GM19463 (cell line): ENCODE results near the gene KIR3DL2.
"Not testable (repeated sequence)": the region's sequence is repeated elsewhere in the genome, so short reads cannot be mapped to it uniquely, and the experiment has no call there.

Experiments used
- ATAC-seq: cut with Tn5 transposase; IDR thresholded peaks from one replicate; pipeline ENCODE4 v1.9.1; 2021; ENCODE audit warnings: mild to moderate bottlenecking, moderate library complexity; ENCODE audit not compliant: unreplicated experiment

The KIR3DL2 gene

DNA sequence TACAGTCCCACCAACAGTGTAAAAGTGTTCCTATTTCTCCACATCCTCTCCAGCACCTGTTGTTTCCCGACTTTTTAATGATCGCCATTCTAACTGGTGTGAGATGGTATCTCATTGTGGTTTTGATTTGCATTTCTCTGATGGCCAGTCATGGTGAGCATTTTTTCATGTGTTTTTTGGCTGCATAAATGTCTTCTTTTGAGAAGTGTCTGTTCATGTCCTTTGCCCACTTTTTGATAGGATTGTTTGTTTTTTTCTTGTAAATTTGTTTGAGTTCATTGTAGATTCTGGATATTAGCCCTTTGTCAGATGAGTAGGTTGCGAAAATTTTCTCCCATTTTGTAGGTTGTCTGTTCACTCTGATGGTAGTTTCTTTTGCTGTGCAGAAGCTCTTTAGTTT, 13.2 kb downstream of the KIR3DL2 start:
- ATAC-seq: not testable (repeated sequence)

DNA sequence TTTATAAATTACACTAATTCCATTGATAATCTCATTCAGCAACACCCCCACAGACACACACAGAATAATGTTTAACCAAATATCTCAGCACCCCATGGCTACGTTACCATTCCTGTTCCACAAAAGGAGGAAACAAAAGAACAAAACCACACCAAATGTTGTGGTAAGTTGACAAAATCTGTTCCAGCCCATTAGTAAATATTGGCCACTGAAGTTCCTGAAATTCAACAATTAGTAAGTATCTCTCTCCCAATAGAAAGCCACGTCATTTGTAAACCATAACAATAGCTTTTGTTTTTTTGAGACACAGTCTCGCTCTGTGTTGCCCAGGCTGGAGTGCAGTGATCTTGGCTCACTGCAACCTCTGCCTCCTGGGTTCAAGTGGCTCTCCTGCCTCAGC, 21.5 kb downstream of the KIR3DL2 start:
- ATAC-seq: no peak

DNA sequence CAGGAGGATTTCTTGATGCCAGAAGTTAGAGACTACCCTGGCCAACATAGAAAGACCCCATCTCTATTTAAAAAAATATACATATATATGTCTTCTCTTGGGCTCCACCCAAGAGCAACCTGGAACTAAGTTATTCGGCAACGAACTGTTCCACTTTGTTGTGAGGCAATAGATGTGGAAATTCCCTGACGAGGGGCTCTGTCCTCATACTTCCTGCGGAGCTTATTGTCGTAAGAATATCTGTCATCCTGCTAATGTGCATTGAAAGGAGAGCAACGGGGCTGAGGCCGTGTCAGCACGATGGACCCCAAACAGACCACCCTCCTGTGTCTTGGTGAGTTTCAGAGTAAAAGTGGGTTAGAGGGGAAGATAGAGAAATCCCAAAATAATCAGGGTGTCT, 23.7 kb downstream of the KIR3DL2 start, which contains the start of gene FCAR:
FCAR (plus strand) TSS at position 246 of the 400 bp plus-strand sequence; CDS start at position 301, 55 bp downstream.
- no peak for ATAC-seq

DNA sequence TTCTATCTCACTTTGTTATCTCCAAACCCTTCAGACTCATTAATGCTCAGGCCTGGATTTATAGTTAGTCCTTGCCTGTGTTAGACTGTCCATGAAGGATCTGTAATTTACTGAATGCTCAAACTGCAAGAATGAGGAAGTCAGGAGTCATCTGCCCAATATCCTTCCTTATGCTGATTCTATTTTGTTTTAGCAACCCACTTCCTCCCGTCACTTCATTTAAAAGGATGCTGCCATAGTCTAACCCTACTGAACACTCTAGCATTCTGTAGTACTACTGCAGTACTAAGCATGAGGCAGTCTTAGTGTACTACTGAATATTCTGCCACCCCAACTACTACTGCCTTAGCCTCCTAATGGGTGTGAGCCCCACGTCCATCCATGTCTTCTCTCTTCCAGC, 25.3 kb downstream of the KIR3DL2 start:
- ATAC-seq: no peak

DNA sequence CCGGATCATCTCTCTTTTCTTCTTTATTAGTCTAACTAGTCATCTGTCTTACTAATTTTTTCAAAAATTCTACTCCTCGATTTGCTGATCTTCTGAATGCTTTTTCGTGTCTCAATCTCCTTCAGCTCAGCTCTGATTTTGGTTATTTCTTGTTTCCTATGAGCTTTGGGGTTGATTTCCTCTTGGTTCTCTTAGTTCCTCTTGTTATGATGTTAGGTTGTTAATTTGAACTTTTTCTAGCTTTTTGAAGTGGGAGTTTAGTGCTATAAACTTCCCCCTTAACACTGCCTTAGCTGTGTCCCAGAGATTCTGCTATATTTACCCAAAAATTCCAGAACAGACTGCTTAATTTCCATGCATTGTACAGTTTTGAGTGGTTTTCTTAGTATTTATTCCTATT, 27.2 kb downstream of the KIR3DL2 start:
- no peak for ATAC-seq

DNA sequence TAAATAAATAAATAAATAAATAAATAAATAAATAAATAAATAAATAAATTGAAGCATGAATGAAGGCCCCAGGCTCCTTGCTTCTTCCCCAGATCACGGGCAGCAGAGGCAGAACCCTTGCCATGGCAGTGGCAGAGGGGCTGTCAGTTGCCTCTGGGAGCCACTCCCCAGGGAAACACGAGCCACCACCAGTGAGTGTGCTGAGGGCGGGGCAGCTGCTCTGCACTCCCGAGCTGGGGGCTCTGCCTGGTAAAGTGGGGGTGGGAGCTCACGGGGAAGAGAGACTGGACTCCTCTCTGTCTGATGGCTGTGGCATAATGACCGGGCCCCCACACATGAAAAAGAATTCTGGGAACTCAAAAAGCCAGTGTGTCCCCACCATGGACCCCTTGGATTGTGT, 31.6 kb downstream of the KIR3DL2 start:
- no peak for ATAC-seq

DNA sequence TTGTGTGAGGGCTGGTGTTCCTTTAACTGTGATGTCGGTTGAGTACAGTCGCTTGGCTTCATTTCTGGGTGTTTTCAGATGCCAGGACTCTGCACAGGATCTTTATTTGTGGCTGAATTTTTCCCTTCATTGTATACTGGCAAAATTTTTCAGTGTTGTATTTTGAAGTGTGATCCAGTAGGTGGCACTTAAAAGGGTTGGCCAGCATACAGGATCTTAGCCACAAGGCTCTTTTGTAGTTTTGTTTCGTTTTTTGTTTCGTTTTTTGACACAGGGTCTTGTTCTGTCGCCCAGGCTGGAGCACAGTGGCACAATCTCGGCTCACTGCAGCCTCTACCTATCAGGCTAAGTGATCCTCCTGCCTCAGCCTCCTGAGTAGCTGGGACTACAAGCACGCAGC, 32.5 kb downstream of the KIR3DL2 start:
- peak; percentile 58 for ATAC-seq

DNA sequence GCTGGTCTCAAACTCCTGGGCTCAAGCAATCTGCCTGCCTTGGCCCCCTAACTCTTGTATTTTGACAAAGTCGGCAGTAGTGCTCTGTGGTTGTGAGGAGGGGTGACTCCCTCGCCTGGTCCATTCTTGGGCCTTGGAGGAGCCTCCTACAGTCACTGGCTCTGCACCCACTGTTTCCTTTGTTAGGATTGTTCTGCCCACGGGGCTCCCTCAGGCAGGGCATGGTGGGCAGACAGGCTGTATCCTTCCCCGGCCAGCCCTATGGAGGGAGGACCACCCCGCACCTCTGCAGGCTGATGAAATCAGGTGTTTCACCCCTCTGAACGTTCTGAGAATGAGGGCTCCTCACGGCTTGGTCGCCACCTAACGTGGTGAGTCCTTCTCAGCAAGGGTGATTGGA, 33.0 kb downstream of the KIR3DL2 start:
- ATAC-seq: no peak

DNA sequence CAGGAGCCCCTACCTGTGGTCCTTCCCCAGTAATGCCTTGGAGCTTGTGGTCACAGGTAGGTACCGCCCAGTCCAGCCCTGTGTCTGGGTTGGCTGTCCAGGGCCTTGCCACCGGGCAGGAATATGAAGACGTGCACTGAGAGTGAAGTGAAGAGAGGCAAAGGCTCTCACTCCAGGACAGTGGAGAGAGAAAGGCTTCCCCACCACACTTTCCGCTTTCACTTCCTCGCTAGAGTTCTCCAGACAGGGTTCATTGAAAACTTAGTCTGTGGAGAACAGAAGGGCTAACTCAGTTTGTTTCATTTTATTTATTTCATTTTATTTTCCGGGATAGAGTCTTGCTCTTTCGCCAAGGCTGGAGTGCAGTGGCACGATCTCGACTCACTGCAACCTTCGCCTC, 38.0 kb downstream of the KIR3DL2 start:
- no peak for ATAC-seq

- no peak for ATAC-seq
Measured at GRCh38 chr19:54889566-54889965, 39.3 kb downstream of the KIR3DL2 start.

- no peak for ATAC-seq
Measured at GRCh38 chr19:54893406-54893805, 43.2 kb downstream of the KIR3DL2 start.

- not testable (repeated sequence) for ATAC-seq
Measured at GRCh38 chr19:54894106-54894505, 43.9 kb downstream of the KIR3DL2 start.

GRCh38 chr19:54896036-54896435, 45.8 kb downstream of the KIR3DL2 start:
- ATAC-seq: no peak

DNA sequence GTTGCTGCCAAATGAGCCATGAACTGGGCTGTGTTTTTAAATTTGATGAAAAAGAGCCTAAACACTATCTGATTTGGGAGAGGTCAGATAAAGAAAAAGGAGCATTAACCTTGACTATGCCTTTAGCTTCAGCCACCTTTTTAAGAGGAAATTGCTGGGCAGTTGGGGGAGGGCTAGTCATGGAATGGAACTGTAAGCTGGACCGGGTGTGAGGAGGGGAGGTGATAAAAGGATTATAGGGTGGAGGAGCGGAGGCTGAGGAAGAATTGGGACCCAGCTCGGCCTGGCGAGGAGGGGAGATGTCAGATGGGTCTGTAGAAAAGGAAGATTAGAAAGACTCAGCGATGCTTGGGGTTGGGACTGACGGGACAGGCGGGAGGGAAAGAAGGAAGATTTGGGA, 48.4 kb downstream of the KIR3DL2 start:
- not testable (repeated sequence) for ATAC-seq

GRCh38 chr19:54899646-54900045, 49.4 kb downstream of the KIR3DL2 start:
- not testable (repeated sequence) for ATAC-seq

- ATAC-seq: not testable (repeated sequence)
Measured at GRCh38 chr19:54901153-54901552, 50.9 kb downstream of the KIR3DL2 start.

- ATAC-seq: no peak
Measured at GRCh38 chr19:54902061-54902460, 51.8 kb downstream of the KIR3DL2 start.

- no peak for ATAC-seq
Measured at GRCh38 chr19:54903303-54903702, 53.1 kb downstream of the KIR3DL2 start.

DNA sequence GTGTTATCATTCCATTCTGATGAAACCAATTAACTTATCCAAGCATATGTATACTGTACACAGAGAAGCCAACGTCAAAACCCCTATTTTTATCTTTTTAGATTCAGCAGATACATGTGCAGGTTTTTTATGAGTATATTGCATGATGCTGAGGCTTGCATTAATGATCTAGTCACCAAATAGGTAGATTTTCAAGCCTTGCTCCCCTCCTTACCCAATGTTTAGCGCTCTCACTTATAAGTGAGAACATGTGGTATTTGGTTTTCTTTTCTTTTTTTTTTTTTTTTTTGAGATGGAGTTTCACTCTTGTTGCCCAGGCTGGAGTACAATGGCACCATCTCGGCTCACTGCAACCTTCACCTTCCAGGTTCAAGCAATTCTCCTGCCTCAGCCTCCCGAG, 54.0 kb downstream of the KIR3DL2 start:
- ATAC-seq: not testable (repeated sequence)

DNA sequence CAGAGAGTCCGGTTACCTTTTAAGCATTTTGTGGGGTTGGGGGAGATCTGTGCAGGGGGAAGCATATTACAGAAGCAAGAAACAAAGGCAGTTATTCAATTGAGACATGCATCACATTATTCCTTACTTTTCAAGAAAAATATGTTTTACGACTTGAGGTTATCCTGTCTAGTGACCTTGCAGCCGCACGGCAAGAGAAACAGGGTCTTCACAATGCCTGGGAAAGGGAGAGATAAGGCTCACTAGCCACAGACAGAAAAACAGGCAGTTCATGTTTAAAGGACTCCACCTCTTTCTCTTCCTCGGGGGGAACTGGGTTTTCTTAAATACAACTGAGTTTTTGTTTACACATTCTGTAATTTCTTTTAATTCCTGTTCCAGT, 55.2 kb downstream of the KIR3DL2 start:
- ATAC-seq: no peak

DNA sequence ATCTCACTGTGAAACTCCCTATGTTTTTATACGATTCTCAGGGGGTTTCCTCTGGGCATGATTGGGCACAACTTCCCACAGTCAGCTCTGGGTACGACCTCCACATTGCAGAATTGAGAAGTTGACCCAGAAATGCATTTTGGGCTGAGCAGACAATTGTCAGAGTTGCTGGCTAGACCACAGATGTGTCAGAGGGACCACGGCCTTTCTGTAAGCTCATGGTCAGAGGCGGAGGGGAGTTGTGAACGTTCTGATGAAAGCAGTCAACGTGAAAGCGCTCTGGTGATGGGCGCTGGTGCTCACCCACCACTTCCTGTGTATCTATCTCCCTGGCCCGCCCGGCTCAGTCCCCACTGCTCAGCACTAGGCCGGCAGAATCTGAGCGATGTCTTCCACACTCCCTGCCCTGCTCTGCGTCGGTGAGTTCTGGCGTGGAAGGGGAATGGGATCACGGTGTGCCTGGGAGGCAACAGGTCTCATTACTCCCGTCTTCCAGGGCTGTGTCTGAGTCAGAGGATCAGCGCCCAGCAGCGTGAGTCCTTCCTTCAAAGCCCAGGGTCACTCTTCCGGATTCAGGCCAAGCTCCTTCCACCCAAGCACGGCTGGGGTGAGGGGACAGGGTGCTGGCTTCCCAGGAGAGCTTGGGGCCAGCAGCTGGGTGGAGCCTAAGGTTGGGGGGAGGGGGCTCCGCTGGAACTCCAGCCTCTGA, 55.7 kb downstream of the KIR3DL2 start, which contains the start of gene NCR1:
NCR1 (plus strand) TSS at position 346 of the 709 bp plus-strand sequence; CDS start at position 386, 40 bp downstream.
- ATAC-seq: no peak

- no peak for ATAC-seq
Measured at GRCh38 chr19:54906819-54907218, 56.6 kb downstream of the KIR3DL2 start.

DNA sequence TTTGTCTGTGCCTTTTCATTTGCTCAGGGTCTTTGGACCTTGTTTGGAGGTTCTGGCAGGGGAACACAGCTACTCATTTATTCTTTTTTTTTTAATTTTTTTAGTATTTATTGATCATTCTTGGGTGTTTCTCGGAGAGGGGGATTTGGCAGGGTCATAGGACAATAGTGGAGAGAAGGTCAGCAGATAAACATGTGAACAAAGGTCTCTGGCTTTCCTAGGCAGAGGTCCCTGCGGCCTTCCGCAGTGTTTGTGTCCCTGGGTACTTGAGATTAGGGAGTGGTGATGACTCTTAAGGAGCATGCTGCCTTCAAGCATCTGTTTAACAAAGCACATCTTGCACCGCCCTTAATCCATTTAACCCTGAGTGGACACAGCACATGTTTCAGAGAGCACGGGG, 57.7 kb downstream of the KIR3DL2 start:
- ATAC-seq: not testable (repeated sequence)
